HG03175 (cell line): ENCODE results near the gene DCAF7.
A peak's percentile ranks its signal among the peaks of the same experiment; 100 is the strongest.

Experiments
- ATAC-seq: cut with Tn5 transposase; IDR thresholded peaks from one replicate; pipeline ENCODE4 v1.9.1; 2021; ENCODE audit warnings: mild to moderate bottlenecking, moderate library complexity; ENCODE audit not compliant: unreplicated experiment

Gene DCAF7

GRCh38 chr17:63579633-63580032, 29.4 kb downstream of the DCAF7 start:
- no peak for ATAC-seq

DNA sequence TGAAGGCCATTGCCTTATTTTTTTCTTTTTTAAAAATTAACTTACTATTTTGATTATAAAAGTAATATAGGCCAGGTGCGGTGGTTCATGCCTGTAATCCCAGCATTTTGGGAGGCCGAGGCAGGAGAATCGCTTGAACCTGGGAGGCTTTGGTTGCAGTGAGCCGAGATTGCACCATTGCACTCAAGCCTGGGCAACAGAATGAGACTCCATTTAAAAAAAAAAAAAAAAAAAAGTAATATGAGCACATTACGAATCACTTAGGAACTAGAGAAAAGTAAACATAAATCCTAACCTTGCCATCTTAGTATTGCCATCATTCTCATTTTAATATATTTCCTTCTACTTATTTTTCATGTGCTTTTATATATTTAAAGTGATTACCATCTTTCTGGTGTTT, 37.5 kb downstream of the DCAF7 start:
- ATAC-seq, result no peak

DNA sequence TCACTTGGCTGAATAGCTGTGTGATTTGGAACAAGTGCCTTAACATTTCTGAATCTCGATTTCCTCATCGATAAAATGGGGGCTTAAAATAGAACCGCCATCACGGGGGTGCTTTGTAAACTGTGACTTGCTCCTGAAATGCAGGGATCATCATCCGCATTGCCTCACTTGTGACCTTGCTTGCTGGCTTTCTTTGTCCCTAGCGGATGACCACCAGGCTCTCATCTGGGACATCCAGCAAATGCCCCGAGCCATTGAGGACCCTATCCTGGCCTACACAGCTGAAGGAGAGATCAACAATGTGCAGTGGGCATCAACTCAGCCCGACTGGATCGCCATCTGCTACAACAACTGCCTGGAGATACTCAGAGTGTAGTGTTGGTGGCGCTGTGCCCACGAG, 38.5 kb downstream of the DCAF7 start:
- ATAC-seq, result no peak

DNA sequence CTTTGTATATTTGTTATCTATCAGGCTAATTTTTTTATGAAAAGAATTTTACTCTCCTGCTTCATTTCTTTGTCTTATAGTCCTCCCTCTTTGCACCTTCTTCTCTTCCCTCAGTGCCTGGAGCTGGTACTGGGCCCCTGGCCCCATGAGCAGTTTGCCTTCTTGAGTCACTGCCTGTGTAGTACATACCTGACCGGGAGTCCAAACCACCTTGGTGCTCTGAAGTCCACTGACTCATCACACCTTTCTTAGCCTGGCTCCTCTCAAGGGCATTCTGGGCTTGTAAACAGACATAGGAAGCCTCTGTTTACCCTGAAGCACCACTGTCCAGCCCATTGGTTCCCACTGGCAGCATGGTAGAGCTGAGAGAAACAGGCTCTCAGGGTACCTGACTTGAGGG, 39.4 kb downstream of the DCAF7 start:
- no peak for ATAC-seq

GRCh38 chr17:63592797-63593196, 42.5 kb downstream of the DCAF7 start:
- ATAC-seq, result no peak

GRCh38 chr17:63595132-63595531, 44.9 kb downstream of the DCAF7 start:
- ATAC-seq, result no peak

DNA sequence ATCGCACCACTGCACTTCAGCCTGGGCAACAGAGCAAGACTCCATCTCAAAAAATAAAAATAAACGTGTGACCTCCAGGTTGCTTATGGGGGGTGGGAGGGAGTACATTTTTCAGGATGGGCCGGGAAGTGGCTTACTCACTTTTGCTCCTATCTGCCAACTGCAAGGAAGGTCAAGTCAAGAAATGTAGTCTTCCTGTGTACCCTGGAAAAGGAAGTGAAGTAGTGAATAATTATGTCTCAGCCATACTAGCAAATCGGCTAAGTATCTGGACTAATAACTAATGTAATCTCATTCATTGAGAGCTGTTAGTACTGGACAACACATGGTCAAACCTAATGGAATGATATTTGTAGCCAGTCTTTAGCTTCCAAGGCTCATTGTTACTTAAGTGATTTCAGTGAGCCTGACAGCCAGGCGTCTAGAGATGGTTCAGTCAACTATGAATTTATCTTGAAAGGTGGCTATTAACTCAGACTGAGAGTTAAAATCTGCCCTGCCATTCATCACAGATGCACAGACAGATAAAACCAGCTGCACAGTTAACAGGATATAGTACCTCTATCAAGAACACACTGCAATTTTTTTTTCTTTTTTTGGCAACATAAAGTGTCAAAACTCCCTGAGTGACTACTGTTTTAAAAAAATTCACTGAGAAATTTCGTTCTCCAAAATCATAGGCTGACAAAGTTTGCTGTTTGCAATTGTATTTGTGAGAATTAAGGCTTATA, 46.7 kb downstream of the DCAF7 start:
- ATAC-seq, result no peak

DNA sequence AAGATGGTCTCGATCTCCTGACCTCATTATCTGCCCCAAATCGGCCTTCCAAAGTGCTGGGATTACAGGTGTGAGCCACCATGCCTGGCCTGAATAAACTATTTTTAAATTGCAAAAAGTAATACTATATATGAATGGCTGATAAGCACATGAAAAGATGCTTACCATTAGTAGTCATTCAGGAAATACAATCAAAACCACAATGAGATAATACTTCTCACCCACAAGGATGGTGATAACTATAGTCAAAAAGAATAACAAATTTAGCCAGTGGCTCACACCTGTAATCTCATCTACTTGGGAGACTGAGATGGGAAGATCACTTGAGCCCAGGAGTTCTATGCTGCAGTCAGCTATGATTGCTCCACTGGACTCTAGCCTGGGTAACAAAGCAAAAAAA, 48.0 kb downstream of the DCAF7 start:
- ATAC-seq, result no peak

GRCh38 chr17:63600569-63601438, 50.5 kb downstream of the DCAF7 start, which contains the start of gene TACO1:
Gene TACO1, plus strand, starts transcription at chr17:63600895. Its CDS starts 189 bp downstream, at chr17:63601084.
- peak; percentile 95 for ATAC-seq

- no peak for ATAC-seq
Observed at GRCh38 chr17:63601439-63602371, 51.4 kb downstream of the DCAF7 start.

GRCh38 chr17:63609816-63610573, 59.7 kb downstream of the DCAF7 start:
- no peak for ATAC-seq

DNA sequence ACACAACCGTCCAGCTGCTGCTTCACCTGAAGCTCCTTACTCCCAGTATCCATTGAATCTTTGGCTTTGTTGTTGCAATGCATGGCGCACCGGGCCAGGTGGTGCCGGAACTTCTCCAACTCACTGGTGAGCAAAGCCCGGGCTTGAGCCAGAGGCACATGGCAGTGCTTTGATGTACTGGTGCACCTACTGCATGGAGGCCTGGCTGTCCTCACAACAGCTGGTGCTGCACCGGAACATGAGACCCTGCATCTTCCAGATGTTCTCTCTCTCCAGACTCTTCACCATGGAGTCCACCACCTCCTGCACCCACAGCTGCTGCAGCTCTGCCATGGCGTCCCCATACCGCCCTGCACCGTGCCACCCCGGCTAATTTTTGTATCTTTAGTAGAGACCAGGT, 60.6 kb downstream of the DCAF7 start:
- no peak for ATAC-seq

DNA sequence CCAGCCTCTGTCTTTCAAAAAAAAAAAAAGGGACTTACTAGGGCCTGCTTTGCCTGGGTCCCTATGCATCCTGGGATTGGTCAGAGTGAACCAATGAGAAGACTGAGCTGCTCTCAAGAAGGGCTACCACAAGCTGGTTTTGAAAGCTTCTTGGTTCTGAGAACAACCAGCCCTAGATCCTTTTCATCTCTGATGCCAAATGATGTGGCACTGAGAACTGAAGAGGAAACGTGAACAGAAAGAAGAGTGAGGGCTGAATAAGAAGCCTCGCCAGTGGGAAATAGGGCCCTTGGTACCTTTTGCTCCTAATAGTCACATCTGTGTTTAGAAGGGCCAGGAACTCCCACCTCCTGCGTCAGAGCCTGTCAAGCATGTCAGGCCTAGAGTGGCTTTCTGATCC, 61.1 kb downstream of the DCAF7 start:
- ATAC-seq, result no peak

DNA sequence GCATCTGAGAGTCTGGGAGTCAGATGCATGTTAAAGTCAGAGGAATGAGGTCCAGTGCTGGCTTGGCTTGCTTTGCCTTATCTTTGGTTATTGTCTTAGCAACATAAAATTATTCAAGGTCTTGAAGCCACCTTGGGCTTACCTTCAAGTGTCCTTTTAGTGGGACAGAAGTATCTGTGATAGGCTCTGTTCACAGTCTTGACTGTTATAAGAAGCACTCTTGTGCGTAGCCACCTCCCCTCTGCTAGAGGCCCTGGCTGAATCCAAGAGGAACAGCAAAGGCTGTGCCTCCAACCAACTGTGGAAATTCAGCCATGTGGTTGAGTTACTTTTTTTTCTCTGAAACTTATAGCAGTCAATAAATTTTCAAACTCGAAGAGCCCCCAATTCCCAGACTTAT, 63.4 kb downstream of the DCAF7 start:
- no peak for ATAC-seq

- ATAC-seq, result no peak
Observed at GRCh38 chr17:63621229-63621683, 71.0 kb downstream of the DCAF7 start.

DNA sequence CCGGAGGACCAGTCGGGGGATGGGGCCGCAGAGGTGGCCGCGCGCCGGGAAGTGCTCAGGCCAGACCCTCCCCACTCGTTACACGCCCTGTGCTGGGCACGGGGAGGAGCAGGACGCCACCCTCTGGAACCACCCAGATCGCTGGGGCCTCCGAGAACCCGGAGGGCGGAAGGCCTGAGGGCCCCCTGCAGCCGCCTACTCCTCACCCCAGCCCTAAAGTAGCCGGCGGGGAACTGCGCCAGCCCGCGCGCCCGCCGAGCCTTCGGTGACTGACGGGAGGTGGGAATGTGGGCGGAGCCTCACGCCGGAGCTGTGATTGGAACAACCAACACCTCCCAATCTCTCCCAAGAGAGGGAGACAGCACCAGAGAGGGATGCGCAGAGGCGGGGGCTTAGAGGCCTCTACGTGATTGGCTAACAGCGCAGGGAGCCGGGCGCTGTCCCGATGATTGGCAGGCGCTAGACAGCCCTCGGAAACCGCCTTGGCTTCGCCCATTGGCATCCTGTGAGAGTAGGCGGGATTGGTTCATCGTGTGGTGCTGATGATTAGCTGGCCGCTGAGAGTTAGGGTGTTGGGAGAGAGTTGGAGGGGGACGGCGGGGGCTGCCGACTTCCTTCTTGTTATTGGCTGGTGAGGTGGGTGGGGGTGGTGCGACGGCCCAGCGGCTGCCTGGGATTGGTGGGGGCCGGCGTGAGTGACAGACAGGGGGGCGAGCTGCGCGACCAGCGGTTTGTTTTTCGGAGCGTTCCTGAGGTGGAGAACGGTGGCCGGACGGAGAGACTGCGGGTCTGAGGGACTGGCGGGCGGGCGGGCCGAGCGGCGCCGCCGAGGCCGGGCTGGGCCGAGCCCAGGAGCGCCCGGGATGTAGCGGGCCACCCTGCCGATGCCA, 71.7 kb downstream of the DCAF7 start, which contains the start of gene MAP3K3:
Gene MAP3K3, plus strand, starts transcription at position 734 of the 890 bp plus-strand sequence. CDS start 343 bp downstream, outside the sequence.
- ATAC-seq, result peak; percentile 91

GRCh38 chr17:63622574-63623390, 72.5 kb downstream of the DCAF7 start:
- peak; percentile 30 for ATAC-seq
